HL-60 (cell line): ENCODE data around the gene SMIM13.

Experiments used
- DNase-seq, 2 experiments: peaks; one replicate each; pipeline ENCODE4 v3.0.0-alpha.2; 2010 to 2020; ENCODE audit warnings: low read depth in 1 of 2, low spot score in 1 of 2
- H3K27ac ChIP-seq: fragments of 250-450 bp; sonication (Bioruptor Pico); replicated peaks from 2 replicates; pipeline ENCODE4 v1.5.1; 2020; ENCODE audit warnings: mild to moderate bottlenecking, moderate library complexity
- H3K27me3 ChIP-seq: fragments of 250-450 bp; sonication (Bioruptor Pico); 2 replicates; pipeline ENCODE4 v1.5.1; 2021; ENCODE audit warnings: mild to moderate bottlenecking, moderate library complexity; ENCODE audit not compliant: insufficient read depth, poor library complexity, severe bottlenecking
- H3K4me3 ChIP-seq: replicated peaks from 2 replicates; pipeline ENCODE4 v1.5.1; 2011; ENCODE audit warnings: mild to moderate bottlenecking, control low read depth, low read length; ENCODE audit not compliant: insufficient read depth
- CTCF ChIP-seq: IDR thresholded peaks from one replicate; pipeline ENCODE4 v1.5.1; 2011; ENCODE audit warnings: low read length, control low read depth, inconsistent platforms; ENCODE audit not compliant: insufficient read depth
- GABPA ChIP-seq: IDR thresholded peaks from 2 replicates; pipeline ENCODE4 v1.6.1; 2012; ENCODE audit warnings: low read depth
- POLR2AphosphoS5 ChIP-seq: IDR thresholded peaks from 2 replicates; pipeline ENCODE4 v1.6.1; 2012; ENCODE audit warnings: low read depth
- SPI1 ChIP-seq: IDR thresholded peaks from 2 replicates; pipeline ENCODE4 v1.6.1; 2012; ENCODE audit warnings: low read depth, mild to moderate bottlenecking, borderline replicate concordance
- TF ChIP-seq, protein P1 (sequence below): IDR thresholded peaks from 2 replicates; pipeline ENCODE4 v1.6.1; 2012; ENCODE audit warnings: low read depth; ENCODE audit not compliant: insufficient replicate concordance

The SMIM13 gene

DNA sequence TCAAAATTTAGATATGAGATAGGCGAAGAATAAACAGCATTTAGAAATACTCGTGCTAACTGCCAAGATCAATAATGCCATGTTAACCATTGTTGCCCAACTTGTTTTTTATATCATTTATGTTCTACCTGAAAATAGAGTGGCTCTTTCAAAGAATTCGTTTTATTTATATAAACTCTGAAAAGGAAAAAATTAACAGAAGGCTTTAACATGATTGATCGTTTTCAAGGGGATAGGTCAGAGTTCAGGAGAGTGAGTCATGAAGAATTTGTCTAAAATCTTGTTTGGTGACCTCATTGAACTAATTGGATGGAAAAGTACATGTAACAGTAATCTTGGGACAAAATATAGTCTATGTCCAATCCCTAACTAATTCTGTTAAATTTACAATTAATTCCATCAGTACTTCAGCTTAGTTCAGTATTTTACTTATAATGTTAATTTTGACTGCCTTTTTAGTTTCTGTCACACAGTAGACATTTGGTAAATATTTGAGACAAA is 38.5 kb upstream of the SMIM13 start:
- TF ChIP-seq POLR2AphosphoS5 (no peak), GABPA (no peak), SPI1 (no peak), CTCF (no peak)
- TF ChIP-seq, protein P1, sequence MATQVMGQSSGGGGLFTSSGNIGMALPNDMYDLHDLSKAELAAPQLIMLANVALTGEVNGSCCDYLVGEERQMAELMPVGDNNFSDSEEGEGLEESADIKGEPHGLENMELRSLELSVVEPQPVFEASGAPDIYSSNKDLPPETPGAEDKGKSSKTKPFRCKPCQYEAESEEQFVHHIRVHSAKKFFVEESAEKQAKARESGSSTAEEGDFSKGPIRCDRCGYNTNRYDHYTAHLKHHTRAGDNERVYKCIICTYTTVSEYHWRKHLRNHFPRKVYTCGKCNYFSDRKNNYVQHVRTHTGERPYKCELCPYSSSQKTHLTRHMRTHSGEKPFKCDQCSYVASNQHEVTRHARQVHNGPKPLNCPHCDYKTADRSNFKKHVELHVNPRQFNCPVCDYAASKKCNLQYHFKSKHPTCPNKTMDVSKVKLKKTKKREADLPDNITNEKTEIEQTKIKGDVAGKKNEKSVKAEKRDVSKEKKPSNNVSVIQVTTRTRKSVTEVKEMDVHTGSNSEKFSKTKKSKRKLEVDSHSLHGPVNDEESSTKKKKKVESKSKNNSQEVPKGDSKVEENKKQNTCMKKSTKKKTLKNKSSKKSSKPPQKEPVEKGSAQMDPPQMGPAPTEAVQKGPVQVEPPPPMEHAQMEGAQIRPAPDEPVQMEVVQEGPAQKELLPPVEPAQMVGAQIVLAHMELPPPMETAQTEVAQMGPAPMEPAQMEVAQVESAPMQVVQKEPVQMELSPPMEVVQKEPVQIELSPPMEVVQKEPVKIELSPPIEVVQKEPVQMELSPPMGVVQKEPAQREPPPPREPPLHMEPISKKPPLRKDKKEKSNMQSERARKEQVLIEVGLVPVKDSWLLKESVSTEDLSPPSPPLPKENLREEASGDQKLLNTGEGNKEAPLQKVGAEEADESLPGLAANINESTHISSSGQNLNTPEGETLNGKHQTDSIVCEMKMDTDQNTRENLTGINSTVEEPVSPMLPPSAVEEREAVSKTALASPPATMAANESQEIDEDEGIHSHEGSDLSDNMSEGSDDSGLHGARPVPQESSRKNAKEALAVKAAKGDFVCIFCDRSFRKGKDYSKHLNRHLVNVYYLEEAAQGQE: no peak
- DNase-seq: no peak
- H3K27me3 ChIP-seq: no peaks in the 10 kb centered on the region
- no peak overlapping the region for H3K4me3 ChIP-seq
- no peak overlapping the region for H3K27ac ChIP-seq

- no peak for DNase-seq
- Histone ChIP-seq H3K27ac (no peak overlapping the region), H3K4me3 (no peak overlapping the region), H3K27me3 (no peaks in the 10 kb centered on the region)
- TF ChIP-seq, protein P1: no peak
- no peak for TF ChIP-seq SPI1
- TF ChIP-seq CTCF: no peak
- TF ChIP-seq POLR2AphosphoS5: no peak
These were observed 36.8 kb upstream of the SMIM13 start for GRCh38 chr6:11056871-11057270.

DNA sequence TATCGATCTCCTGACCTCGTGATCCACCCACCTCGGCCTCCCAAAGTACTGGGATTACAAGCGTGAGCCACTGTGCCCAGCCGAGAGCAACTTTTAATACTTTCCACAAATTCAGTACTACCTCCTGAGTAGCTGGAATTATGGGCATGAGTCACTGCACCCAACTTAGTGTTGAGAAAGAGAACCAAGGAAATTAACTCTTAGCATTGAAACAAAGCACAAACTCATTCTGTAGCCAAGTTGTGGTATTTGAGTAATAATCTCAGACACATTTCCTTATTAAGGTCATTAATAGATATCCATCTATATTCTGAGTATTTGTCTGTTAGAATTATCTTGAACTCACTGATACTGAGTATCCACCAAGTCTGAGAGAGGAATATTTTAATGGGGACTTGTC is 35.2 kb upstream of the SMIM13 start:
- Histone ChIP-seq H3K4me3 (no peak overlapping the region), H3K27ac (no peak overlapping the region), H3K27me3 (no peaks in the 10 kb centered on the region)
- no peak for DNase-seq
- TF ChIP-seq GABPA (no peak), CTCF (no peak), POLR2AphosphoS5 (no peak)
- TF ChIP-seq, protein P1: no peak
